MM.1S (cell line): ENCODE data around the gene MYO9B.

Experiments
- CTCF ChIP-seq: fragments of 300-600 bp; sonication (generic); IDR thresholded peaks from 2 replicates; pipeline ENCODE4 v1.5.1; 2016; ENCODE audit warnings: antibody characterized with exemption, low read length, mixed read lengths
- EZH2phosphoT487 ChIP-seq: fragments of 300-600 bp; sonication (generic); IDR thresholded peaks from 2 replicates; pipeline ENCODE4 v1.6.1; 2018; ENCODE audit warnings: antibody characterized with exemption, low read length

- no peak for TF ChIP-seq CTCF
- no peak for TF ChIP-seq EZH2phosphoT487
These were observed 14.8 kb upstream of the MYO9B start for GRCh38 chr19:17060802-17061201.
